Large intestine (tissue), 3 donors: Measurements from ENCODE around the gene ANO7. TPM values are rescaled to one million over a fixed set of nuclear protein-coding genes. Genes with fewer than 3 reads are reported as not detected.

Experiments
- DNase-seq, 2 donors: peaks; one replicate each; pipeline versions ENCODE4 v3.0.0 to v3.0.0-alpha.2; 2013
- H3K27ac ChIP-seq: one replicate; pipeline ENCODE4 v1.5.1; 2013; ENCODE audit warnings: low read length
- H3K27me3 ChIP-seq: 2 replicates; pipeline ENCODE4 v1.6.1; 2013; ENCODE audit warnings: low read length; ENCODE audit not compliant: control insufficient read depth, insufficient read depth
- H3K36me3 ChIP-seq: 2 replicates; pipeline ENCODE4 v1.6.1; 2013; ENCODE audit warnings: low read length; ENCODE audit not compliant: control insufficient read depth, insufficient read depth
- H3K4me1 ChIP-seq: one replicate; pipeline ENCODE4 v1.6.1; 2013; ENCODE audit warnings: low read length; ENCODE audit not compliant: control insufficient read depth, insufficient read depth
- H3K4me3 ChIP-seq: one replicate; pipeline ENCODE4 v1.5.1; 2013; ENCODE audit warnings: low read length
- H3K9me3 ChIP-seq: one replicate; pipeline ENCODE4 v1.6.1; 2013; ENCODE audit warnings: mild to moderate bottlenecking, low read depth, low read length, moderate library complexity; ENCODE audit not compliant: control insufficient read depth
- WGBS: methylation state at CpG from one replicate; pipeline ENCODE4 v1.1.5; 2013; ENCODE audit warnings: low lambda C conversion rate; ENCODE audit not compliant: insufficient coverage; 5-methylcytosine and 5-hydroxymethylcytosine counted together
- polyA plus RNA-seq: library from polyadenylated mRNA; unstranded; fragments of 120-200 nt; gene quantifications from one replicate; pipeline ENCODE4 v1.2.1, GENCODE V29; 2013

ANO7 gene
- polyA plus RNA-seq, 1 donor: 31.7 TPM

- WGBS: 80% methylated on average over 1 of the region's 21 CpGs
- H3K27me3 ChIP-seq: no peaks in the 10 kb centered on the region
- peak overlapping the region; percentile 17 for H3K27ac ChIP-seq
- DNase-seq: no peak
- H3K4me3 ChIP-seq: peak overlapping the region; percentile 46
- H3K36me3 ChIP-seq: peaks cover 3% of the 10 kb centered on the region
- peaks cover 7% of the 10 kb centered on the region for H3K4me1 ChIP-seq
- no peaks in the 10 kb centered on the region for H3K9me3 ChIP-seq
These were observed 84.9 kb downstream of the ANO7 start for GRCh38 chr2:241273210-241274020.

- Histone ChIP-seq H3K36me3 (no peaks in the 10 kb centered on the region), H3K27ac (no peak overlapping the region), H3K27me3 (no peaks in the 10 kb centered on the region), H3K4me1 (peaks cover 7% of the 10 kb centered on the region), H3K4me3 (no peak overlapping the region), H3K9me3 (no peaks in the 10 kb centered on the region)
- no CpG with 5 or more reads among the region's 5 CpGs for WGBS
- no peak for DNase-seq
These were observed 85.7 kb downstream of the ANO7 start for GRCh38 chr2:241274127-241274526.

Other genes with a start within 250 kb of the ANO7 start
- gene SNED1, start 190.1 kb upstream of the ANO7 start, polyA plus RNA-seq: 6.6 TPM
- gene MTERF4, start 86.4 kb upstream of the ANO7 start, polyA plus RNA-seq: 53.3 TPM
- gene PASK, start 39.2 kb upstream of the ANO7 start, polyA plus RNA-seq: 16.7 TPM
- gene PPP1R7, start 38.2 kb upstream of the ANO7 start, polyA plus RNA-seq: 58.4 TPM
- gene HDLBP, start 127.0 kb downstream of the ANO7 start, polyA plus RNA-seq: 390 TPM
- 354 TPM for gene SEPTIN2, start 127.2 kb downstream of the ANO7 start, polyA plus RNA-seq
- 52.6 TPM for gene FARP2, start 167.6 kb downstream of the ANO7 start, polyA plus RNA-seq